HepG2 (cell line): ENCODE data around the gene FPGS. TPM values are rescaled to one million over a fixed set of nuclear protein-coding genes. Genes with fewer than 3 reads are reported as not detected.

Source experiments
- ELF4 ChIP-seq: sonication (generic); formaldehyde crosslinking; IDR thresholded peaks from 2 replicates; pipeline ENCODE4 v1.5.0; 2020; ENCODE audit warnings: missing genetic modification reagents, mild to moderate bottlenecking, moderate library complexity, borderline replicate concordance
- ETV5 ChIP-seq: IDR thresholded peaks from 2 replicates; pipeline ENCODE4 v1.6.1; 2018; ENCODE audit warnings: missing biosample characterization, missing genetic modification reagents, inconsistent platforms, borderline replicate concordance
- FOSL1 ChIP-seq: sonication (generic); formaldehyde crosslinking; IDR thresholded peaks from 2 replicates; pipeline ENCODE4 v1.9.0; 2021; ENCODE audit warnings: missing genetic modification reagents, borderline replicate concordance
- FOXA1 ChIP-seq, 2 experiments: fragments of 450-650 bp in 1 of 2; sonication (generic) in 1 of 2; formaldehyde crosslinking in 1 of 2; IDR thresholded peaks; 2 replicates each; pipeline versions ENCODE4 v1.4.0 to v1.6.1; 2016 to 2020; ENCODE audit warnings: missing genetic modification reagents in 1 of 2
- FOXO1 ChIP-seq: sonication (generic); formaldehyde crosslinking; IDR thresholded peaks from 2 replicates; pipeline ENCODE4 v1.4.0; 2020; ENCODE audit warnings: missing genetic modification reagents
- HDAC1 ChIP-seq: sonication (generic); formaldehyde crosslinking; IDR thresholded peaks from 2 replicates; pipeline ENCODE4 v1.5.1; 2020; ENCODE audit warnings: mild to moderate bottlenecking, missing genetic modification reagents
- PPARG ChIP-seq: conservative IDR thresholded peaks from 2 replicates; pipeline ENCODE4 v1.6.1; 2016; ENCODE audit warnings: missing biosample characterization, missing genetic modification reagents
- RAD51 ChIP-seq: fragments of 450-650 bp; IDR thresholded peaks from 2 replicates; pipeline ENCODE4 v1.6.1; 2016; ENCODE audit warnings: borderline replicate concordance
- RBM22 ChIP-seq: fragments of 200-400 bp; formaldehyde crosslinking; optimal IDR thresholded peaks from 2 replicates; pipeline ENCODE3; 2017; ENCODE audit warnings: mild to moderate bottlenecking, low read length, moderate library complexity
- SOX5 ChIP-seq: IDR thresholded peaks from 2 replicates; pipeline ENCODE4 v1.6.1; 2016; ENCODE audit warnings: borderline replicate concordance
- TEAD3 ChIP-seq: optimal IDR thresholded peaks from 2 replicates; pipeline ENCODE3; 2016; ENCODE audit warnings: borderline replicate concordance
- TFE3 ChIP-seq: IDR thresholded peaks from 2 replicates; pipeline ENCODE4 v1.6.1; 2016
- TGIF2 ChIP-seq: IDR thresholded peaks from 2 replicates; pipeline ENCODE4 v1.6.1; 2016; ENCODE audit warnings: control low read depth, missing compliant biosample characterization
- ZBTB38 ChIP-seq: sonication (generic); formaldehyde crosslinking; IDR thresholded peaks from 2 replicates; pipeline ENCODE4 v1.5.1; 2020; ENCODE audit warnings: mild to moderate bottlenecking, missing genetic modification reagents
- ZNF230 ChIP-seq: sonication (generic); formaldehyde crosslinking; IDR thresholded peaks from 2 replicates; pipeline ENCODE4 v1.4.0; 2020; ENCODE audit warnings: mild to moderate bottlenecking, missing genetic modification reagents
- ZNF772 ChIP-seq: sonication (generic); formaldehyde crosslinking; IDR thresholded peaks from 2 replicates; pipeline ENCODE4 v1.5.0; 2020; ENCODE audit warnings: mild to moderate bottlenecking, missing genetic modification reagents
- ZNF788 ChIP-seq: sonication (generic); formaldehyde crosslinking; IDR thresholded peaks from 2 replicates; pipeline ENCODE4 v1.5.0; 2020; ENCODE audit warnings: mild to moderate bottlenecking, missing genetic modification reagents, borderline replicate concordance
- polyA plus RNA-seq, 8 experiments: library from polyadenylated mRNA; depleted of rRNA in 3 of 8; stranded (reverse) in 7 of 8; unstranded in 1 of 8; fragments of >200 nt; fragmentation: Illumina TruSeq in 4 of 8; extraction: Trizol in 4 of 8; gene quantifications; 2 replicates each; pipeline versions ENCODE4 v1.2.1 to v1.2.3, GENCODE V29; 2011 to 2016; ENCODE audit warnings: low read depth in 4 of 8, missing spikeins in 1 of 8, mixed read lengths in 1 of 8; ENCODE audit not compliant: insufficient read depth in 1 of 8
- total RNA-seq, 5 experiments: library from RNA; depleted of rRNA; stranded (reverse); fragments of >200 nt; fragmentation: Illumina TruSeq; extraction: Trizol; gene quantifications; 2 replicates each; pipeline ENCODE4 v1.2.3, GENCODE V29; 2016; ENCODE audit warnings: low read depth in 1 of 5

The FPGS gene
- total and polyA plus RNA-seq, 2 of the 13 experiments (the other 11 are each of a cell fraction or from before 2014, with no cell fraction given): 35.6 to 36.8 TPM

DNA sequence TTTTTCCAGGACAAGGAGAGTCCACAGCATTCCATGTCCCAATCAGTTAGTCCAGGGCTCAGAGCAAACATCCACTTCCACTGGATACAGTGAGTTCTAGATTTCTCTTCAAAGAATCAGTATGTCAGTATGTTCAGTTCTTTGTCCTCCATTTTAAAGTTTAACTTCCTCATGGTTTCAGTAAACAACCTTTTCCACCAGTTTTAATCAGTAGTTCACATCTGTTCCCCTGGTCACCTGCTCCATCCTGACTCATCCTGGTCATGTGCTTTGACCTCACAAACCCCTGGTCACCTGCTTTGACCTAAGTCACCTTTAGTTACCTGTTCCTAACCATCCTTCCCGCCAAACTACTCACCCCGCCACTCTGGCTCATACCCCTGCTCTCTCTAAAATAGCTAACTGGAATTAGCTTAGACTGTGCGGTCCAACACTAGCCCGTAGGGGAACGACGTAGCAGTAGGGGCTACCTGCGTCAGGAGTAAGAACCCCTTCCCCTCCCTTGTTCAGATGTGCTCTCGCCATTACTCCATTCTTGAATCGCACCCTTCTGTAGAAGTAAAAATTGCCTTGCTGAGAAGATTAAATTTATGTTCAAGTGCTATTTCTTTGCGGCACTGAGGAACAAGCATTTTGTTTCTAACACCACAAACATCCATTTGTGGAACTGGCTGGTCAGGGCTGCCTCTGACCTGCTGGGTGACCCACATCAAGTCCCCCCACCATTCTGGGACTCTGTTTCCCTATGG lies 46.2 kb downstream of the FPGS start (continued):
- TF ChIP-seq FOXO1 (CRISPR knock-in tag) (peak; percentile 25; the same call in 1 of the 2 replicates), SOX5 (CRISPR knock-in tag) (peak; percentile 35; the same call in 1 of the 2 replicates), TEAD3 (peak; percentile 38), RBM22 (no peak), TGIF2 (no peak), FOXA1 (IDR thresholded peaks at IDR 0.05) (no peak), FOXA1 (CRISPR knock-in tag; IDR thresholded peaks at IDR 0.05) (peak; percentile 29; the same call in 1 of the 2 replicates), ETV5 (CRISPR knock-in tag) (peak; percentile 13; the same call in 1 of the 2 replicates), ZNF772 (0 out of 2 replicates have a peak, but pooled peaks have one; percentile 45), ZNF230 (CRISPR knock-in tag) (no peak), ZBTB38 (CRISPR knock-in tag) (peak; percentile 39; the same call in 1 of the 2 replicates), ZNF788 (peak; percentile 12; the same call in 1 of the 2 replicates), RAD51 (peak; percentile 43; the same call in 1 of the 2 replicates), FOSL1 (CRISPR knock-in tag) (peak; percentile 52; the same call in 1 of the 2 replicates), ELF4 (CRISPR knock-in tag) (no peak), TFE3 (CRISPR knock-in tag) (peak; percentile 97), PPARG (CRISPR knock-in tag) (0 out of 2 replicates have a peak, but pooled peaks have one; percentile 28), HDAC1 (CRISPR knock-in tag) (peak; percentile 42; the same call in 1 of the 2 replicates)
